ENCODE data around the gene RALGPS1.

RALGPS1 gene

GRCh38 chr9:127076860-127077643 lies 162.5 kb downstream of the RALGPS1 start:
- H3K4me3 ChIP-seq (replicated peaks in 1 of 2; ENCODE audit: low read depth in 2 of 2, low read length in 2 of 2) = no peak overlapping the region
- TF ChIP-seq CTCF (IDR thresholded peaks at IDR 0.05; ENCODE audit: low read depth, low read length) = no peak
- DNase-seq (ENCODE audit: low read depth in 2 of 2) = no peak

GRCh38 chr9:127077644-127077946 lies 163.0 kb downstream of the RALGPS1 start:
- TF ChIP-seq CTCF (IDR thresholded peaks at IDR 0.05; ENCODE audit: low read depth, low read length) = no peak
- H3K4me3 ChIP-seq (replicated peaks in 1 of 2; ENCODE audit: low read depth in 2 of 2, low read length in 2 of 2) = no peak overlapping the region

GRCh38 chr9:127078336-127078735 lies 163.8 kb downstream of the RALGPS1 start:
- H3K4me3 ChIP-seq (replicated peaks in 1 of 2; ENCODE audit: low read depth in 2 of 2, low read length in 2 of 2) = no peak overlapping the region
- TF ChIP-seq CTCF (IDR thresholded peaks at IDR 0.05; ENCODE audit: low read depth, low read length) = no peak
- peak in 1 of 2 donors; percentile 13 for DNase-seq (ENCODE audit: low read depth in 2 of 2)

More at GRCh38 chr9:127077644-127077946, 163.0 kb downstream of the RALGPS1 start:
- DNase-seq (ENCODE audit: low read depth in 2 of 2) = no peak

GRCh38 chr9:127078988-127079387 lies 164.4 kb downstream of the RALGPS1 start:
- H3K4me3 ChIP-seq (replicated peaks in 1 of 2; ENCODE audit: low read depth in 2 of 2, low read length in 2 of 2) = no peak overlapping the region
- no peak for TF ChIP-seq CTCF (IDR thresholded peaks at IDR 0.05; ENCODE audit: low read depth, low read length)
- no peak for DNase-seq (ENCODE audit: low read depth in 2 of 2)

GRCh38 chr9:127079446-127080140 lies 165.0 kb downstream of the RALGPS1 start:
- no peak for TF ChIP-seq CTCF (IDR thresholded peaks at IDR 0.05; ENCODE audit: low read depth, low read length)
- H3K4me3 ChIP-seq (replicated peaks in 1 of 2; ENCODE audit: low read depth in 2 of 2, low read length in 2 of 2) = no peak overlapping the region
- no peak for DNase-seq (ENCODE audit: low read depth in 2 of 2)

GRCh38 chr9:127081250-127082185 lies 166.9 kb downstream of the RALGPS1 start:
- no peak for DNase-seq (ENCODE audit: low read depth in 2 of 2)
- H3K4me3 ChIP-seq (replicated peaks in 1 of 2; ENCODE audit: low read depth in 2 of 2, low read length in 2 of 2) = no peak overlapping the region
- no peak for TF ChIP-seq CTCF (IDR thresholded peaks at IDR 0.05; ENCODE audit: low read depth, low read length)
